Stimulated activated CD8-positive, alpha-beta memory T cell treated with anti-CD3 and anti-CD28 coated beads, Interleukin-4, amount 100 ng/mL, for 1 hour (primary cell): ENCODE results near the gene TMEM59L.

Source experiments
- DNase-seq, 2 donors: peaks; one replicate each; pipeline ENCODE4 v3.0.0-alpha.2; 2020; ENCODE audit warnings: low read depth in 2 of 2, low spot score in 1 of 2

Gene TMEM59L

GRCh38 chr19:18657590-18658365 is 45.1 kb downstream of the TMEM59L start:
- DNase-seq, result no peak

- DNase-seq, result no peak
Measured at GRCh38 chr19:18658366-18658855, 45.7 kb downstream of the TMEM59L start.

- DNase-seq, result no peak
Measured at GRCh38 chr19:18659281-18660050, 46.8 kb downstream of the TMEM59L start.

- DNase-seq, result no peak
Measured at GRCh38 chr19:18660051-18660910, 47.6 kb downstream of the TMEM59L start.

GRCh38 chr19:18660939-18661670 is 48.4 kb downstream of the TMEM59L start:
- no peak for DNase-seq

- no peak for DNase-seq
Measured at GRCh38 chr19:18662972-18663732, 50.5 kb downstream of the TMEM59L start.

GRCh38 chr19:18663940-18664530 is 51.4 kb downstream of the TMEM59L start:
- no peak for DNase-seq

- no peak for DNase-seq
Measured at GRCh38 chr19:18665771-18666202, 53.1 kb downstream of the TMEM59L start.

GRCh38 chr19:18666317-18666716 is 53.6 kb downstream of the TMEM59L start:
- DNase-seq, result no peak

GRCh38 chr19:18666784-18667183 is 54.1 kb downstream of the TMEM59L start:
- DNase-seq, result no peak

GRCh38 chr19:18667531-18668251 is 55.0 kb downstream of the TMEM59L start:
- DNase-seq, result no peak

- no peak for DNase-seq
Measured at GRCh38 chr19:18668252-18668631, 55.6 kb downstream of the TMEM59L start.

GRCh38 chr19:18668744-18669523 is 56.3 kb downstream of the TMEM59L start:
- DNase-seq, result no peak

- no peak for DNase-seq
Measured at GRCh38 chr19:18669524-18669817, 56.8 kb downstream of the TMEM59L start.

GRCh38 chr19:18669883-18670282 is 57.2 kb downstream of the TMEM59L start:
- DNase-seq, result no peak

- DNase-seq, result no peak
Measured at GRCh38 chr19:18670312-18670711, 57.6 kb downstream of the TMEM59L start.
